K562 (cell line): Measurements from ENCODE around the gene SLC6A9. TPM values are rescaled to one million over a fixed set of nuclear protein-coding genes. Genes with fewer than 3 reads are reported as not detected.

Experiments
- ARID2 ChIP-seq: fragments of 450-650 bp; IDR thresholded peaks from 2 replicates; pipeline ENCODE4 v1.6.1; 2017; ENCODE audit warnings: antibody characterized with exemption, mild to moderate bottlenecking
- CGGBP1 ChIP-seq: fragments of 250-450 bp; sonication (Bioruptor Pico); IDR thresholded peaks from 2 replicates; pipeline ENCODE4 v1.9.0; 2021; ENCODE audit warnings: mild to moderate bottlenecking
- E2F6 ChIP-seq, 2 experiments: IDR thresholded peaks; 2 replicates each; pipeline ENCODE4 v1.6.1; 2011; ENCODE audit warnings: borderline replicate concordance in 1 of 2, control low read depth in 1 of 2, low read depth in 1 of 2, low read length in 1 of 2, mild to moderate bottlenecking in 1 of 2, mixed read lengths in 1 of 2, moderate library complexity in 1 of 2; ENCODE audit not compliant: insufficient read depth in 1 of 2, insufficient read length in 1 of 2, poor library complexity in 1 of 2, severe bottlenecking in 1 of 2; ENCODE audit errors: extremely low read depth in 1 of 2
- FOXK2 ChIP-seq, 2 experiments: fragments of 450-650 bp; IDR thresholded peaks in 1 of 2; conservative IDR thresholded peaks in 1 of 2; 2 replicates each; pipeline ENCODE4 v1.6.1; 2016; ENCODE audit warnings: low read depth in 2 of 2, mild to moderate bottlenecking in 1 of 2
- HDGF ChIP-seq: fragments of 450-650 bp; IDR thresholded peaks from 2 replicates; pipeline ENCODE4 v1.6.1; 2016
- MAFK ChIP-seq: IDR thresholded peaks from 2 replicates; pipeline ENCODE4 v1.6.1; 2011; ENCODE audit warnings: low read length, improper control_type of control experiment
- MAX ChIP-seq: sonication (generic); formaldehyde crosslinking; IDR thresholded peaks from 2 replicates; pipeline ENCODE4 v1.9.0; 2022; ENCODE audit warnings: mild to moderate bottlenecking, missing genetic modification reagents
- MAZ ChIP-seq, 2 experiments: fragments of 450-650 bp in 1 of 2; sonication (generic) in 1 of 2; formaldehyde crosslinking; IDR thresholded peaks in 1 of 2; conservative IDR thresholded peaks in 1 of 2; 2 replicates each; pipeline versions ENCODE4 v1.4.0 to v1.5.0; 2020; ENCODE audit warnings: mild to moderate bottlenecking in 1 of 2, missing genetic modification reagents in 1 of 2
- MXD1 ChIP-seq: fragments of 250-450 bp; sonication (Bioruptor Pico); IDR thresholded peaks from 2 replicates; pipeline ENCODE4 v1.8.0; 2021; ENCODE audit warnings: borderline replicate concordance, mild to moderate bottlenecking, moderate library complexity; ENCODE audit not compliant: poor library complexity, severe bottlenecking
- PBX2 ChIP-seq, 2 experiments: IDR thresholded peaks in 1 of 2; conservative IDR thresholded peaks in 1 of 2; 2 replicates each; pipeline ENCODE4 v1.6.1; 2016; ENCODE audit warnings: low read depth in 2 of 2, mild to moderate bottlenecking in 1 of 2, missing compliant biosample characterization in 1 of 2, missing genetic modification characterization in 1 of 2, moderate library complexity in 1 of 2
- PPARD ChIP-seq: fragments of 250-450 bp; sonication (Bioruptor Pico); IDR thresholded peaks from 2 replicates; pipeline ENCODE4 v1.8.0; 2022; ENCODE audit warnings: inconsistent platforms, mild to moderate bottlenecking, moderate library complexity
- USF2 ChIP-seq: sonication (generic); formaldehyde crosslinking; IDR thresholded peaks from 2 replicates; pipeline ENCODE4 v1.5.0; 2020; ENCODE audit warnings: missing genetic modification reagents
- VEZF1 ChIP-seq: fragments of 200-800 bp; sonication (Bioruptor generic); IDR thresholded peaks from 2 replicates; pipeline ENCODE4 v1.6.1; 2017; ENCODE audit warnings: missing genetic modification characterization, missing compliant biosample characterization
- ZNF584 ChIP-seq: fragments of 200-800 bp; sonication (Bioruptor generic); IDR thresholded peaks from 2 replicates; pipeline ENCODE4 v1.6.1; 2016; ENCODE audit warnings: low read depth, mild to moderate bottlenecking, missing genetic modification characterization, missing compliant biosample characterization
- polyA plus RNA-seq, 8 experiments: library from polyadenylated mRNA; depleted of rRNA in 4 of 8; stranded (reverse) in 5 of 8; unstranded in 3 of 8; fragments of >200 nt; fragmentation: Nextera tagmentation in 2 of 8; fragmentation: Illumina TruSeq in 1 of 8; extraction: Ambion mirVana in 2 of 8; extraction: Trizol in 1 of 8; gene quantifications; 2 replicates each; pipeline versions ENCODE4 v1.2.1 to v1.2.3, GENCODE V29; 2011 to 2014; ENCODE audit warnings: inconsistent platforms in 1 of 8, missing spikeins in 1 of 8
- total RNA-seq, 7 experiments: library from RNA; depleted of rRNA in 6 of 7; stranded (reverse); fragments of >200 nt in 6 of 7; fragmentation: Illumina TruSeq in 2 of 7; extraction: Trizol in 2 of 7; gene quantifications; 2 replicates each; pipeline versions ENCODE4 v1.2.1 to v1.2.3, GENCODE V29; 2011 to 2021; ENCODE audit warnings: low replicate concordance in 1 of 7

Gene SLC6A9
- total and polyA plus RNA-seq, 9 of the 15 experiments (the other 6 are each of a cell fraction or from before 2014, with no cell fraction given): 0.17 to 18.7 (median 2.9) TPM

- TF ChIP-seq CGGBP1 (CRISPR knock-in tag): no peak
- no peak for TF ChIP-seq ZNF584 (CRISPR knock-in tag)
- no peak for TF ChIP-seq PBX2 (CRISPR knock-in tag; IDR thresholded peaks at IDR 0.05; ENCODE audit: low read depth)
- no peak for TF ChIP-seq PBX2 (tag; conservative IDR thresholded peaks at IDR 0.05; ENCODE audit: low read depth)
- TF ChIP-seq E2F6 (IDR thresholded peaks at IDR 0.05; ENCODE audit: borderline replicate concordance in 1 of 2, extremely low read depth in 1 of 2, insufficient read depth in 1 of 2, insufficient read length in 1 of 2, low read depth in 1 of 2, low read length in 1 of 2, poor library complexity in 1 of 2, severe bottlenecking in 1 of 2): peak; percentile 80 to 81
- TF ChIP-seq MAZ (CRISPR knock-in tag; conservative IDR thresholded peaks at IDR 0.05 in 1 of 2, IDR thresholded peaks at IDR 0.05 in 1 of 2): 0 out of 4 replicates have a peak, but pooled peaks of 1 of the 2 experiments have one; percentile 16
- peak; percentile 67 for TF ChIP-seq USF2 (CRISPR knock-in tag)
- no peak for TF ChIP-seq ARID2
- TF ChIP-seq MAFK: no peak
- peak in 1 of 2 experiments; percentile 50; a peak in 1 of 4 replicates for TF ChIP-seq FOXK2 (conservative IDR thresholded peaks at IDR 0.05 in 1 of 2, IDR thresholded peaks at IDR 0.05 in 1 of 2; ENCODE audit: low read depth in 2 of 2)
- TF ChIP-seq MAX: peak; percentile 97
- peak; percentile 40 for TF ChIP-seq MXD1 (CRISPR knock-in tag)
- TF ChIP-seq VEZF1: peak; percentile 31
- no peak for TF ChIP-seq PPARD
- TF ChIP-seq HDGF: peak; percentile 96
Measured at GRCh38 chr1:43979528-43980254, 51.6 kb downstream of the SLC6A9 start (continued).
